Measurements from ENCODE around the gene ARHGAP10.
"Not testable (repeated sequence)": the region's sequence is repeated elsewhere in the genome, so short reads cannot be mapped to it uniquely, and the experiment has no call there.

DNA sequence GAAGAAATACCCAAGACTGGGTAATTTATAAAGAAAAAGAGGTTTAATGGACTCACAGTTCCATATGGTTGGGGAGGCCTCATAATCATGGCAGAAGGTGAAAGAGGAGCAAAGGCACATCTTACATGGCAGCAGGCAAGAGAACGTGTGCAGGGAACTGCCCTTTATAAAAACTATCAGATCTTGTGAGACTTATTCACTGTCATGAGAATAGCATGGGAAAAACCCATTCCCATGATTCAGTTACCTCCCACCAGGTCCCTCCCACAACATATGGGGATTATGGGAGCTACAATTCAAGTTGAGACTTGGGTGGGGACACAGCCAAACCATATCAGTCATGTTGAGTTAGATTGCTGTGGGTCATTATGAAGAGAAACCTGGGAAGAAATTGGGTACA is 153.3 kb downstream of the ARHGAP10 start:
- TF ChIP-seq POLR2A (IDR thresholded peaks at IDR 0.05): not testable (repeated sequence)
- TF ChIP-seq, protein P1, sequence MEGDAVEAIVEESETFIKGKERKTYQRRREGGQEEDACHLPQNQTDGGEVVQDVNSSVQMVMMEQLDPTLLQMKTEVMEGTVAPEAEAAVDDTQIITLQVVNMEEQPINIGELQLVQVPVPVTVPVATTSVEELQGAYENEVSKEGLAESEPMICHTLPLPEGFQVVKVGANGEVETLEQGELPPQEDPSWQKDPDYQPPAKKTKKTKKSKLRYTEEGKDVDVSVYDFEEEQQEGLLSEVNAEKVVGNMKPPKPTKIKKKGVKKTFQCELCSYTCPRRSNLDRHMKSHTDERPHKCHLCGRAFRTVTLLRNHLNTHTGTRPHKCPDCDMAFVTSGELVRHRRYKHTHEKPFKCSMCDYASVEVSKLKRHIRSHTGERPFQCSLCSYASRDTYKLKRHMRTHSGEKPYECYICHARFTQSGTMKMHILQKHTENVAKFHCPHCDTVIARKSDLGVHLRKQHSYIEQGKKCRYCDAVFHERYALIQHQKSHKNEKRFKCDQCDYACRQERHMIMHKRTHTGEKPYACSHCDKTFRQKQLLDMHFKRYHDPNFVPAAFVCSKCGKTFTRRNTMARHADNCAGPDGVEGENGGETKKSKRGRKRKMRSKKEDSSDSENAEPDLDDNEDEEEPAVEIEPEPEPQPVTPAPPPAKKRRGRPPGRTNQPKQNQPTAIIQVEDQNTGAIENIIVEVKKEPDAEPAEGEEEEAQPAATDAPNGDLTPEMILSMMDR (IDR thresholded peaks at IDR 0.05): not testable (repeated sequence)

All from esophagus squamous epithelium (tissue), 4 donors.